Testis (tissue), 2 donors: ENCODE measurements around the gene NELL1.

Experiments
- POLR2A ChIP-seq: fragments of 450-650 bp; IDR thresholded peaks from one replicate; pipeline ENCODE4 v1.6.1; 2017; ENCODE audit warnings: antibody characterized with exemption, mild to moderate bottlenecking, moderate library complexity
- TF ChIP-seq, protein P1 (sequence below), 3 experiments: fragments of 450-650 bp in 2 of 3; fragments of 200-600 bp in 1 of 3; sonication (generic) in 1 of 3; IDR thresholded peaks; one replicate each; pipeline ENCODE4 v1.5.1; 2016 to 2019; ENCODE audit warnings: antibody characterized with exemption in 3 of 3, mild to moderate bottlenecking in 2 of 3, moderate library complexity in 1 of 3

DNA sequence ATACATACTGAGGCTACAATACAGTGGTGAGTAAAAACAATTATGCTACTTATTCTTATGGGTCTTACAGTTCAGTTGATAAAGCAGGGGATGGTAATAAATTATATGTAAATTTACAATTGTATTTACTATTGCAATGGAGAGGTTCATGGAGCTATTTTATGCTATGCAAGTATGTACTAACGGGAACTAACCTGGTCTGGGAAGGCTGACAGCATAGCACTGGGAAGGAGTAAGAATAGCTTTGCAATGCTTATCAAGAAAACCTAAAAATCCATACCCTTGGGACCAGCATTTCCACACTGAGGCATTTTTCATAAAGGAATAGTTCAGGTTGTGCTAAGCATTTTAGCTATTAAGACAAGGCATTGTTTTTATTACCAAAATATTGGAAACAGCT is 700.6 kb downstream of the NELL1 start:
- TF ChIP-seq, protein P1, sequence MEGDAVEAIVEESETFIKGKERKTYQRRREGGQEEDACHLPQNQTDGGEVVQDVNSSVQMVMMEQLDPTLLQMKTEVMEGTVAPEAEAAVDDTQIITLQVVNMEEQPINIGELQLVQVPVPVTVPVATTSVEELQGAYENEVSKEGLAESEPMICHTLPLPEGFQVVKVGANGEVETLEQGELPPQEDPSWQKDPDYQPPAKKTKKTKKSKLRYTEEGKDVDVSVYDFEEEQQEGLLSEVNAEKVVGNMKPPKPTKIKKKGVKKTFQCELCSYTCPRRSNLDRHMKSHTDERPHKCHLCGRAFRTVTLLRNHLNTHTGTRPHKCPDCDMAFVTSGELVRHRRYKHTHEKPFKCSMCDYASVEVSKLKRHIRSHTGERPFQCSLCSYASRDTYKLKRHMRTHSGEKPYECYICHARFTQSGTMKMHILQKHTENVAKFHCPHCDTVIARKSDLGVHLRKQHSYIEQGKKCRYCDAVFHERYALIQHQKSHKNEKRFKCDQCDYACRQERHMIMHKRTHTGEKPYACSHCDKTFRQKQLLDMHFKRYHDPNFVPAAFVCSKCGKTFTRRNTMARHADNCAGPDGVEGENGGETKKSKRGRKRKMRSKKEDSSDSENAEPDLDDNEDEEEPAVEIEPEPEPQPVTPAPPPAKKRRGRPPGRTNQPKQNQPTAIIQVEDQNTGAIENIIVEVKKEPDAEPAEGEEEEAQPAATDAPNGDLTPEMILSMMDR (IDR thresholded peaks at IDR 0.05) = no peak
- no peak for TF ChIP-seq POLR2A
